Osteocyte (in vitro differentiated cells): Measurements from ENCODE around the gene ZNF547. TPM values are rescaled to one million over a fixed set of nuclear protein-coding genes. Genes with fewer than 3 reads are reported as not detected.

ENCODE experiments used
- DNase-seq: peaks from one replicate; pipeline ENCODE4 v3.0.0; 2021; ENCODE audit warnings: mixed read lengths; ENCODE audit not compliant: unreplicated experiment; ENCODE audit errors: extremely low spot score
- H3K27ac Mint-ChIP-seq: one replicate; pipeline ENCODE4 v1.8.0; 2021; ENCODE audit warnings: mild to moderate bottlenecking, mixed read lengths; ENCODE audit not compliant: unreplicated experiment
- H3K27me3 Mint-ChIP-seq: one replicate; pipeline ENCODE4 v1.8.0; 2021; ENCODE audit warnings: mixed read lengths; ENCODE audit not compliant: unreplicated experiment
- H3K36me3 Mint-ChIP-seq: one replicate; pipeline ENCODE4 v1.8.0; 2021; ENCODE audit warnings: mixed read lengths; ENCODE audit not compliant: unreplicated experiment
- H3K4me1 Mint-ChIP-seq: one replicate; pipeline ENCODE4 v1.8.0; 2021; ENCODE audit warnings: mixed read lengths; ENCODE audit not compliant: unreplicated experiment
- H3K4me3 Mint-ChIP-seq: one replicate; pipeline ENCODE4 v1.8.0; 2021; ENCODE audit warnings: mild to moderate bottlenecking, moderate library complexity, mixed read lengths; ENCODE audit not compliant: unreplicated experiment
- H3K9me3 Mint-ChIP-seq: one replicate; pipeline ENCODE4 v1.8.0; 2021; ENCODE audit warnings: mixed read lengths; ENCODE audit not compliant: unreplicated experiment
- CTCF ChIP-seq: fragments of 200-600 bp; sonication (generic); IDR thresholded peaks from 2 replicates; pipeline ENCODE4 v1.5.0; 2021; ENCODE audit warnings: antibody characterized with exemption, mild to moderate bottlenecking, moderate library complexity
- total RNA-seq: library from RNA; stranded (reverse); gene quantifications from 2 replicates; pipeline ENCODE4 v1.2.1, GENCODE V29; 2021

The ZNF547 gene
- total RNA-seq, 1 donor from 2014 or later: 3.4 TPM

DNA sequence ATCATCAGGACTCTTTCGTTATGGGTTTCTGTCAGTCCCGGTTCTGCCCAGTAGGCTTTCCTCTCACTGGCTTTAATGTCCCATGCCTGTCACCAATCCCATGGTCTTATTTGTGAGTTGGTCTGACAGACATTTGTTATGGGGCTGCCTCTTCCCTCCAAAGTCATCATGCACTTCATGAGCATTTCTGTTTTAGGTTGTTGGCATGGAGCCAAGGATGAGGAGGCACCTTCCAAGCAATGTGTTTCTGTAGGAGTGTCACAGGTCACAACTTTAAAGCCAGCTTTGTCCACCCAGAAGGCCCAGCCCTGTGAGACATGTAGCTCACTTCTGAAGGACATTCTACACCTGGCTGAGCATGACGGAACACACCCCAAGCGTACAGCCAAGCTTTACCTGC, 56.1 kb downstream of the ZNF547 start:
- Mint-ChIP-seq H3K36me3 (peaks cover 74% of the 10 kb centered on the region), H3K27me3 (no peaks in the 10 kb centered on the region), H3K9me3 (peaks cover 29% of the 10 kb centered on the region), H3K27ac (no peak overlapping the region), H3K4me3 (no peak overlapping the region), H3K4me1 (no peaks in the 10 kb centered on the region)
- no peak for TF ChIP-seq CTCF
- no peak for DNase-seq

GRCh38 chr19:57421037-57421436, 57.7 kb downstream of the ZNF547 start:
- DNase-seq: no peak
- Mint-ChIP-seq H3K9me3 (peaks cover 22% of the 10 kb centered on the region), H3K27me3 (no peaks in the 10 kb centered on the region), H3K27ac (no peak overlapping the region), H3K36me3 (peaks cover 58% of the 10 kb centered on the region), H3K4me1 (no peaks in the 10 kb centered on the region), H3K4me3 (no peak overlapping the region)
- TF ChIP-seq CTCF: no peak

Other genes with a start within 250 kb of the ZNF547 start
- gene USP29, start 243.6 kb upstream of the ZNF547 start, total RNA-seq: not detected in 2 replicates
- not detected in 2 replicates for gene ZIM3, start 218.3 kb upstream of the ZNF547 start, total RNA-seq
- gene DUXA, start 196.1 kb upstream of the ZNF547 start, total RNA-seq: not detected in 2 replicates
- gene ZNF264, start 172.1 kb upstream of the ZNF547 start, total RNA-seq: 34.2 and 36.8 TPM in 2 replicates
- gene AURKC, start 132.5 kb upstream of the ZNF547 start, total RNA-seq: 0.86 and 0.94 TPM in 2 replicates
- 23.7 and 24.5 TPM in 2 replicates for gene ZNF805, start 122.9 kb upstream of the ZNF547 start, total RNA-seq
- gene ZNF460, start 83.1 kb upstream of the ZNF547 start, total RNA-seq: 85.1 and 86.1 TPM in 2 replicates
- gene ZNF543, start 43.1 kb upstream of the ZNF547 start, total RNA-seq: 7.1 and 7.3 TPM in 2 replicates
- 9.5 and 11.0 TPM in 2 replicates for gene ZNF304, start 12.3 kb upstream of the ZNF547 start, total RNA-seq
- gene TRAPPC2B, start within 50 bp of the ZNF547 start, total RNA-seq: 10.9 and 13.4 TPM in 2 replicates
- gene ZNF548, start 26.3 kb downstream of the ZNF547 start, total RNA-seq: 18.3 and 19.8 TPM in 2 replicates
- gene ZNF17, start 47.6 kb downstream of the ZNF547 start, total RNA-seq: 12.4 and 12.7 TPM in 2 replicates
- gene ZNF749, start 71.8 kb downstream of the ZNF547 start, total RNA-seq: 9.4 and 9.5 TPM in 2 replicates
- gene VN1R1, start 93.6 kb downstream of the ZNF547 start, total RNA-seq: 0.62 and 0.68 TPM in 2 replicates
- 10.4 and 10.8 TPM in 2 replicates for gene ZNF772, start 114.0 kb downstream of the ZNF547 start, total RNA-seq
- 11.8 and 13.5 TPM in 2 replicates for gene ZNF419, start 124.2 kb downstream of the ZNF547 start, total RNA-seq
- 7.4 and 8.4 TPM in 2 replicates for gene ZNF773, start 136.4 kb downstream of the ZNF547 start, total RNA-seq
- gene ZNF549, start 163.8 kb downstream of the ZNF547 start, total RNA-seq: 7.3 and 9.0 TPM in 2 replicates
- gene ZNF550, start 196.3 kb downstream of the ZNF547 start, total RNA-seq: 10.3 and 11.0 TPM in 2 replicates
- 6.5 and 6.8 TPM in 2 replicates for gene ZNF416, start 215.4 kb downstream of the ZNF547 start, total RNA-seq
- 6.8 and 7.1 TPM in 2 replicates for gene ZIK1, start 220.6 kb downstream of the ZNF547 start, total RNA-seq
- 2.4 and 2.8 TPM in 2 replicates for gene ZNF530, start 236.3 kb downstream of the ZNF547 start, total RNA-seq